NOMO-1 treated with dmso at 0.1 percent for 144 hours (cell line): ENCODE data around the gene PPM1K.

Experiments
- DNase-seq: peaks from one replicate; lab custom pipeline; 2025; ENCODE audit not compliant: unreplicated experiment; lab: John Stamatoyannopoulos, UW

PPM1K gene

DNA sequence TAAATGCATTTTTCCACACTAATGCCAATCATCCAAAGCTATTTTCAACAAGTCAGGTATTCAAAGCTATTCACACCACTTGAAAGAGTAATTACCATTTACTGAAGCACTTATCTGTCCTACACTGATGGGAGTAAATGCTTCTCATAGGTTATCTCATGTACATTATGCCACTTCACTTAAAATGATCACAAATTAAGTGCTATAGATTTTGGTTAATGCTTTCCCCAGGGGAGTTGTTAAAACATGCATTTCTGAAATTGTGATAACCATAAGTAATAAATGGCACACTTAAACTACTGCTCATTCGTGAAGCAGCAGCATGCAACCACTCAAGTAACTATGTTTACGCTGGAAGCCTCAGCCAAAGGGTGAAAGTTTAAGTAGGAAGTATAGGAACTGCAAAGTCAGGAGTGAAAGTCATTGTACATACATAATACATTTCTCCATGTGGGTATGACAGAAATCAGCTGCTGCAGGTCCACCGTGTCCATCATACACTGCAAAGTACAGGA, 6.6 kb downstream of the PPM1K start:
- DNase-seq, result no peak

DNA sequence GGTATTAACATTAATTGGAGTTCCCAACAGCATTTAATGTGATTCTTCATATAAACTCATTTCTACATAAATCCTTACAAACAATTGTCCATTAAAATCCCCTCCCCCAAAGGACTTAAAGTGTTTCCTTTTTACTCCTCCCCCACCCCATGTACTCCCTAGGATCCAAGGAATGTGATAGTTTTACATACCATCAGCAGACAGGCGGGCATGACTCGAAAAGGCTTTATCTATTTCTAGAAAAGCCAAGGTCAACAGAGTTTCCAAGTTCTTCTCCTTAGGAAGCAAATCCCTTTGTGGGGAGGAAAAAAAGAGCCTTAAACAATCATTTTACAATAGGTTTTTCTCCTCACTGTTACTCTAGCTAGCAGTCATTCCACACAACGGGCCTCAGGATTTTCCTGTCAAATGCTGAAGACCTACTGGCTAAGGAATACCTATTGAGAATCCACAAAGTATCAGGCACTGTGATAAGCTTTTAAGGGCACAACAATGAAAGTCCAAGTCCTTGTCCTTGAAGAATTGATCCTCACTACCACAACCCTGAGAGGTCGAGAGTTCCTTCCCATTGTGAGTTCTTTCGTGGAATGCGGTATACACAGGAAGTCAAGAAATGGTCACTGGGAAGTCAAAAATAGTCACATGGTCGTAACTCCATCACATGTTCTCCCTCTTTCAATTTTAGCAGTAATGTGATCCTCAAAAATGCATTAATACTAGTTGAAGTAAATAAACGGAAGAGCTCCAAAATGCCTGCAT, 7.2 kb downstream of the PPM1K start:
- no peak for DNase-seq

DNA sequence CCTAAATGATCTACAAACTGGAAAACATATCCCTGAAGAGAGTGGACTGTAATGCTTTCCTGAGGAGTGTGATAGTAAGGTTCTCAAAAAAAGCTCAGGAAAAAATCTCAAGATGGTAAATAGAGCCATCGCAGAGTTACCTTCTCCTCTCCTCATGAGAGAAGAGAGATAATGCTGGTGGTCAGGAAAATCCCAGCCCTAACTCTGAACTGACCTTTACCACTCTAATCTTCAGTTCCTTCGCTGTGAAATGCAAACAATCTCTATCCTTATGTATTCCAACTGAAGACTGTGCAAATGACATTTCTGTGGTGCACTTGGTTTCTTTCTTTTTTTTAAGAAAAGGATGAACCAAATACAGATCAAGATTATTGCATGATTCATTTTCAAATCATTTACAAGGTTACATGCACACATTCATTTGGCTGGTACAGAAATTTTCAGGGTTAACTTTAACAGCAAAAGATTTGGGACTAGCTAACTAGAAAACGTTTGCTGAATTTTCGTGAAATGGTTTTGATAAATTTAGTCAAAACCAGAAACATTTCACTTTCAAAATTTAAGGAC, 8.3 kb downstream of the PPM1K start:
- DNase-seq, result no peak

DNA sequence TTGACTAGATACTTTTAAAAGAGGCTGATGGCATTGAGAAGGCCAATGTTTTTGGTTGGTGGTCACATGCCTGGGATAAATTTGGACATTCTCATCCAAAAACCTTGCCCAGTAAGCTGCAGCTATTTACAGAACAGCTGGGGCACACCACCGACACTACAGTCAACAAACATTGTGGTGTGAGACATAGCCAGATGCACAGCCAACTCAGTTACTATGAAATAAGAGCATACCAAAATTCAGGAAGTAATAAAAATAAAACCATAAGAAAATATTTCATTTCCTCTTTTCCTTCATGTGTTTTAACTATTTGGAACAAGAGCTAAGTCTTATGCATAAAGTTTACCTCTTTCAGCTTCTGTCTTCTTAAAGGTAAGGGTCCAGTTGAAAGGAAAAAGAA, 8.8 kb downstream of the PPM1K start:
- DNase-seq, result peak; percentile 76

DNA sequence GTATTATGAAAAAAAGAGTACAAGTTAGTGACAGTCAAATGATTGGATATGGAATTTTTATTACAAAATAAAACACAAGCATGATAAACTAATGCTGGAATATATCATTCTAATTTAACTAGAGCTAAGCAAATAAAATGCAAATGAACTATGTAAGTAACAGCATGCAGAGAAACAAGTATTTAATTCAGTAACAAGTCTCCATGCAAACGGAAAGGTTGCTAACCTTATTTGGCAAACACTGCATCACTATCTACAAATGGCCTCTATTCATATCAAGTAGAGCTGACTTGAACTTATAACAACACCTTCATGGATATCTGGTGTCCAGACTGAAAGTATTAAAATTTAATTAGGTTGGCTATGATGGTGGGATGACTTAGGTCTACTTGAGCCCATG, 15.4 kb downstream of the PPM1K start:
- DNase-seq, result no peak

DNA sequence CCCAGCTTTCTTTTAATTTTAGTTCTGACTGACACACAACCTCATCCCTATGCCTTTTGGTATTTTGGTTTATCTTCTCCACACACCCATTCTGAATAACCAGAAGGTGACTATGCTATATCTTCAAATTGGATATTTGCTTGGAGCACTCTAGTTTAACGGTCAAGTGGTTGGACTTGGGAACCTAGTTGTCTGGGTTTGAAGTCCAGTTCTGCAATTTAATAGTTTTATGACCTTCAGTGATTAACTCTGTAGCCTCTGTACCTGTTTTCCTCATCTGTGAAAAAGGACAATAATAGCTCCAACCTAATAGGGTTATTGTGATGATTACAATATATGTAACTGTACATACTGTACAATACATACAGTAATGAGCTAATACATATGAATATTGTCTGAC, 20.0 kb downstream of the PPM1K start:
- no peak for DNase-seq

DNA sequence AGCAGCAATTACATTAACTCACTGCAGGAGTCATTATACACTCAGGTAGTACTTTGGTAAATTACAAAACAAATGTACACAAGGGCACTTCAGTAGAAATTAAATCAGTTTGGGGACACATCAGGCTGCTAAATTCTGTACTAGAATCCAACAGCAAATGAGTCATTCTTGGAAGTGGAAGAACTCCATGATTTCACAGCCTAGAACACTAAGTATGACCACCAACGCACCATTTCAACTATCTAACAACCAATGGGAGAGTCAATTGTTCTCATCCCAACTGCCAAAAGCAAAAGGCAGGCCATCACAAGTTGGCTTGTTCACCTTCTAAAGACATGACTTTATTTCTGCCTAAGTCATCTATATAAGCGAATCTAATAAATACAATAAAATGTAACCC, 26.6 kb downstream of the PPM1K start:
- DNase-seq, result no peak

DNA sequence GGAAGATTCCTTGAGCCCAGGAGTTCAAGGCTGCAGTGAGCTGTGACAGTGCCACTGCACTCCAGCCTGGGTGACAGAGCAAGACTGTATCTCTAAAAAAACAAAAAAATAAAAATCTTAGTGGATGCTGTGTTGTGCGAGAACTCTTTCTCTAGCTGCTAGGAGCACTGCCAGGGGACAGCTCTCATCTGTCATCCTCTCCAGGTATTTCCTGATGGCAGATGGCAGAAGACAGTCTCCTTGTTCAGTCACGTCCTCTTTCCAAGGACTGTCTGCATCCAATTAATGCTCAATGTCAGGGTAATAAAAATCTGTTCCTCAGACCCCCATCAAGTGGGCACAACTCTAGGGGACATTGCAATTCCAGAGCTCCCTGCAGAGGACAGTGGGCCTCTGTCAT, 29.2 kb downstream of the PPM1K start:
- no peak for DNase-seq

DNA sequence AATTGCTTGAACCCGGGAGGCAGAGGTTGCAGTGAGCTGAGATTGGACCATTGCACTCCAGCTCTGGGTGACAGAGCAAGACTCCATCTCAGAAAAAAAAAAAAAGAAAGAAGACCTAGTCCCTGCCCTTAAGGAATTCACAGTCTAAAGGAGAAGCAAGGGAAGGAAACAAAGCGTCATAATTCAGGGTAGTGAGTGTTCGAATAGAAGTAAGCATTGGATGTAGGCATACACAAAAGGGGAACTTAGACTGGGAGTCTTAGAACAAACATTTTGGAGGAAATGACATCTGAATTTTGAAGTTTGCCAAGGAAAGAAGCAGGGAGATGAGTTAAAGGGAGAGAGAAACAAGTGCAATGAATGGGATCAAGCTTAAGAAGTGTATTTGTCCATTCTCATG, 32.4 kb downstream of the PPM1K start:
- DNase-seq, result no peak

DNA sequence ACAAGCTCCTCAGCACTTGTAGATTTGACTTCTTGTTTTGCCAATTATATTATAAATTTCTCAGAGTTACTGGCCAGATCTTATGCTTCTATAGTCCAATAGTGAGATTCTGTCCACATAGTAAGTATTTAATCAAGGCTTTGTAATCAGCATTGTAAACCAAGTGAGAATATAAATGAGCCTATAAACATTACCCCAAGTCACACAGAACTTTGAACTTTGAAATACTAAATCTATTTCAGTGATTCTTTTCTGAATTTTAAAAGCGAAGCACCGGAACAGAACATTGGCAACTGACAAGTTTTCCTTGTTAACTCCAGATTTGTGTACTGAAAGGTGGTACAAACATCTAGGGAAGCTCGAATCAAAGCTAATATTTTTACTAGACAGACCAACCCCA, 37.2 kb downstream of the PPM1K start:
- no peak for DNase-seq

DNA sequence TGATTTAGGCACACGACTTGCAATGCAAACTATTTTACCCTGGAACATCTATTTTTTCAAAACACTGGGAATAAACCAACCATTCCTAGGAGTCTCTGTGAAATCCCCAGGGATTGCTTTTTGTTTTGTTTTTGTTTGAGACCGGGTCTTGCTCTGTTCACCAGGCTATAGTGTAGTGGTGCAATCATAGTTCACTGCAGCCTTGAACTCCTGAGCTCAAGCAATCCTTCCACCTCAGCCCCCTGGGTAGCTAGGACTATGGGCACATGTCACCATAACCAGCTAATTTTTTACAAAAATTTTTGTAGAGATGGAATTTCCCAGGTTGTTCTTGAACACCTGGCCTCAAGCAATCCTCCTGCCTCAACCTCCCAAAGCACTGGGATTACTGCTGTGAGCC, 37.8 kb downstream of the PPM1K start:
- DNase-seq, result no peak

DNA sequence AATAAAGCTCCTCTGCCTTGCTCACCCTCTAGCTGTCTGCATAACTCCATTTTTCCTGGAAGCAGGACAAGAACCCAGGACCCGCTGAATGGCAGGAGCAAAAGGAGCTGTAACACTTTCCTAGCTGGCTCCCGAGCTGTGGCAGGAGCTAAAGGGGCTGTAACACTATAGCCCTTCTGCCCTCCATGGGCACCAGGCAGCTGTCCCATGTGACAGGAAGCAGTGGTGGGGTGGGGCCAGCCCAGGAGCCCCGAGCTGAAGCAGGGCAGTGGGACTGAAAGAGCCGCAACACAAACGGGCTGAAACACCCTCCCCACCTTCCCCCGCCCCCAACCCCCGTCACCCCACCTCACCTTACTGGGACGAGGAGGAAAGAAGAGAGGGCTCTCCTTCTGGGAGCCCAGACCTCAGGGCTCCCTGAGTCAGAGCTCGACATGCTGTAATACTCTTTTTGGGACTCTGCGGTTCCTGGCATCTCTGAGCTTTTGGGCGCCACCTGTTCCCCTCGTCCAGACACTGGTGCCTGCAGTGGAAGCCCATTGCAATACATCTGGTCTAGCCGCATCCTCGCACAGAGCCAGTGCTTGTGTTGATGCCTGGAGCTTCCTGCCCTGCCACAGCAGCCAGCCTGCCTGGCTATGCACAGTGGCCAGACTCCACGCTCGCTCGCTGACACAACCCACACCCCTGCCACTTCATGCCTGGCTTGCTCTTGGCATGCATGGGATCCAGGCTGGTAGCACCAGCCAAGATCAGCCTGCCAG, 39.4 kb downstream of the PPM1K start:
- no peak for DNase-seq

DNA sequence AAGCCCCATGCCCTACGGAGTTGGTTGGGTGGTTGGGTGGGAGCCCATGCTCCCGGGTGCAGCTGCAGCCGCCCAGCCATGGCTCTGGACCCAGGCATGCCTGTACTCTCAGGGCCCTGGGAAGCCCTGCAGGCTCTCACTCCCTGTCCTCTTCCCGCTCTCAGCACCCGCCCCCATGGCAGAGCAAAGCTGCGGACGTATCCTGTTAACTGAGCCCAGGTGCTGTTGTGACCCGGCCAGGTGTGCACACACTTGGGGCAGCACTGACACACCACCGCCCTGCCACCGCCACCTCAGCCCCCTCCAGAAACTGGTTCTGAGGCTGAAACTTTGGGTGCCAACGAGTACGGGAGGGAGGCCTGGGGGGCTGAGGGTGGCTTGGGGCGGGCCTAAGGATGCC, 40.3 kb downstream of the PPM1K start:
- DNase-seq, result no peak

DNA sequence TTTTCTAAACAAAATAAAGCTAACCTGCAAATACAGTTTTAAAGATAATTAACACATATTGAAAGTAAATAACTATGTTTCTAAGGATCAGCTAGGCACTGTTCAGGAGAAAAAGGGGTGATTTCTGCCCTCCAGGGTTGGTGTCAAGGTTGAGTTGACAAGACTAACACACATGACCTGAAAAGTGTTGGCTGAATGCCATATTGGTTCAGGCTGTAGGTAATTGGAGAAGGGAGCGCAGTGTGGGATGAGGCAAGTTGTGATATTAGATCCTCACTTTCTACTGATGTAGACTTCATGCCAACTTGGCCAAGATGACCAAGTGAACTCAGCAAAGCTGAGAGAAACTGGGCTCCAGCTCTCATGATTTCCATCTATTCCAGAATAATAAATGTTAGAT, 42.2 kb downstream of the PPM1K start:
- no peak for DNase-seq

DNA sequence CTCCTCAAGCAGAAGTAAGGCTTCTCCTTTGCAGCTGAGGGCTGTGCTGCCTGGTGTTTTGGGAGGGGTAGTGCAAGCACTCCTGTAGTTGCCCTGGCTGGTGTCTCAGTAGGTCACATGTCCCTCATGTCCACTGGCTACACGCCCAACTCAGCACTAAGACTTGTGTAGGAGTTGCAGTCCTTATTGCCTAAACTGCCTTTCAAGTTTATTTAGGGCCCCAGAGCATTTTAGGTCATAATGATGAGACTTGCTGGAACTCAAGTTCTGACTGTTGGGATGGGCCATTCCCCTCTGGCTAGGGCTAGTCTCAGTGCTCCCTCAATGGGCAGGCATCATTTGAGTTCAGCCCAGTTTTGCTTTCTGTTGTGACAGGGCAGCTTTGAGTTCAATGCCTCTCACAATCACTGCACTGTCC, 44.1 kb downstream of the PPM1K start:
- DNase-seq, result no peak

DNA sequence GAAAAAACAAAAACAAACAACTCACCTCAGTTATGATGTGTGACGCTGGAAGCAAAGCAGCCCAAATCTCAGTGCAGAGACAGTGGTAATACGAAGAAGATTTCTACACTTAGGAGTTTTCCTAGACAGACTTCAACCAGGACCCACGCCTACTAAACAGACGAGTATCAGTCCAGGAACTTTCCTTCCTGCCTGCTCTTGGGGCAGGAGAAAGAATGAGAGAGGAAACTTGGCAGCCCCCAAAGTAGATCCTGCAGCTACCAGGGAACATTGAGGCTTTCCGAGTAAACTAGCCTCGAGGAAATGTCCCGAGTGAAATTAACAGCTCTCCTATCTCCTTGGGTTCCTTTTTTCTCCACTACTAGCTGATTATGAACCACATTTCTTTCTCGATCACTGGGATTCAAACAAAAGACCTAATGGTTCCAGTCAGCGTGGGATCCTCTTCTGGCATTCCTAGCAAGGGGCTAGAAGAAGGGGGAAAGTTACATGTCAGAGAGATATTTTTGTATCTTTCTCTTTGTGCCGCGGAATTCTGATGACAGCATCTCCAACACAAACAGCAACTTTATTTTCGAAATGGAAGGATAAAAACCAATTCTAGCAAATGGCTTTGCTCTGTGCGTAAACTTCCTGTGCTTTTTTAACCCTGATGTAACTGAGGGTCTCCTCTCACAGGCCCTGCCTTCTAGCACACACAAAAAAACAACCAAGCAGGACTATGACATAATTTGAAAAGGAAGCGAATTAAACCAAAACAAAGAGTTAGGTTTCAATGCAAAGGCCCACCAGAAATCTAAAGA, 53.2 kb downstream of the PPM1K start:
- no peak for DNase-seq

DNA sequence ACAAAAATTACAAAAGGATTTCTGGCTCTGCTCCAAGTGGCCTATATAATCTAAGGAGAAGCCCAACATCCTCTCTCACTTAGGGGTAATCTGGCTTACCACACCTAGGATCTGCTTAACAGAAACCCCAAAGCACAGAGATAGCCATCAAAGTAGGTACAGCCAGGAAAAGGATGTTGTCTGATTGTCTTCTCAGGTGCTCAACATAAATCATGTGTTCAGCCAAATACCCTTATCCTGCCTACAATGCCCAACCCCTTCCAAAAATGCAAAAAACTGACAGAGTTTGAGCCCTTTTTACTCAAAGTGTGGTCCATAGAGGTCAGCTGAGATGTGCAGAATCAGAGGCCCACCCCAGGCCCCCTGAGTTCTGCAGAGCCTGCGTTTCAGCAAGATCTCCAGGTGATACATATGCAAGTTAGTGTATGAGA, 53.9 kb downstream of the PPM1K start:
- no peak for DNase-seq

DNA sequence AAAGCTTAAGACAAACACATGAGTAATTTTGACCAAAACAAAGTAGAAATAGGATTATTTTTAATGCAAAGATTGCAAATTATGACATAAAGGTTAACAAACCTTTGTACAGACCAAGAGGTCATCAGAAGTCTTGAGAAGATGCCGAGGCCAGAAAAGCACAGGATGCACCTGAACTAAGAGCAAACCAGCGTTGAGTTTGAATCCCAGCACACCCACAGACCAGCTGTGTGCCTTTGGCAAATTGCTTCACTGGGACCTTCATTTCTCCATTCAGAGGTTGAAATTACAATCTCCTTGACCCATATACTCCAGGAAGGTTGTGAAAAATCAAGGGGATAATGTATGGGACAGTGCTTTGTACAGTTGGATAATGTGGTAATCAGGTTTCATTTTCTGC, 56.6 kb downstream of the PPM1K start:
- DNase-seq, result no peak

DNA sequence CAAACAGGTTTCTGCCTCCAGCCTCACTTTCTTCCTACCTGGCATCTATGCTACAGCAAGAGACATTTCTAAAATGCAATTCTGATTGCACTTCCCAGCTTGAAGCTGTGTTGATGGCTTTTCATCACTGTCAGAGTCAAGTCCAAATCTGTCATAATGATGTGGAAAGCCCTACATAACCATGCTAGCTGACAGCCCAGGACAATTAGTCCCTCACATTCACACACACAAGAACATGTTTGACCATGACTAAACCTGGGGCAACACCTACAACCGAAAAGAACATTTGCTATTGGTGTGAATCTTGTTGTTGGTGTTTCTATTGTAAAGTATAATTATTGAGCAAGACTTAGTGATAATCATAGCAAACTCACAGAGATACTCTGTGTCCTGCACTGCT, 58.2 kb downstream of the PPM1K start:
- no peak for DNase-seq

DNA sequence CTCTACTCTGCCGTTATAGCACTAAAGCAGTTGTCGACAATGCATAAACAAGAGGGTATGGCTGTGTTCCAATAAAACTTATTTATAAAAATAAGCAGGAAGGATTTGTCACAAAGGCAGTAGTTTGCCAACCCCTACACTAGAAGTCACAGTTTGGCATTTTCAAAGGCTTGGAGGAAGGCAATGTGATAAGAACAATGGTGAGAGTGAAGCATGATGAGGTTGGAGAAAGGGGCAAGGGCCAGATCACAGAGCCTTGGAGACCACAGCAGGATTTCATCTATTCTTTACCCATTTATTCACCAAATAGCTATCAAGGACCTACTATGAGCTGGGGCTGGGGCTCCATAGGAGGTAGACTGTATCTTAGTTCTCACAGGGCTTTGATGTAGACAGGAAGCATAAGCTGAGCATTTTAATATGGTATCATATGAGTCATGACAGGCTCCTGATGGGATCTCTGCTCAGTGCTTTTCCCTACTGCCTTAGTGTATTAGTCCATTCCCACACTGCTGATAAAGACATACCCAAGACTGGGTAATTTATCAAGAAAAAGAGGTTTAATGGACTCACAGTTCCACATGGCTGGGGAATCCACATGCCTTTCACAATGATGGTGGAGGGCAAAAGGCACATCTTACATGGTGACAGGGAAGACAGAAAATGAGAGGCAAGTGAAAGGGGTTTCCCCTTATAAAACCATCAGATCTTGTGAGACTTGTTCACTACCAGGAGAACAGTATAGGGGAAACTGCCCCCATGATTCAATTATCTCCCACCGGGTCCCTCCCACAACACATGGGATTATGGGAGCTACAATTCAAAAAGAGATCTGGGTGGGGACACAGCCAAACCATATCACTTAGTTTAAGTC, 58.9 kb downstream of the PPM1K start:
- DNase-seq, result no peak
